Inflammatory macrophage (primary cell): ENCODE results near the gene CEBPZOS.

ENCODE experiments used
- DNase-seq, 2 donors: peaks; one replicate each; pipeline ENCODE4 v3.0.0-alpha.2; 2020 to 2022

Gene CEBPZOS

DNA sequence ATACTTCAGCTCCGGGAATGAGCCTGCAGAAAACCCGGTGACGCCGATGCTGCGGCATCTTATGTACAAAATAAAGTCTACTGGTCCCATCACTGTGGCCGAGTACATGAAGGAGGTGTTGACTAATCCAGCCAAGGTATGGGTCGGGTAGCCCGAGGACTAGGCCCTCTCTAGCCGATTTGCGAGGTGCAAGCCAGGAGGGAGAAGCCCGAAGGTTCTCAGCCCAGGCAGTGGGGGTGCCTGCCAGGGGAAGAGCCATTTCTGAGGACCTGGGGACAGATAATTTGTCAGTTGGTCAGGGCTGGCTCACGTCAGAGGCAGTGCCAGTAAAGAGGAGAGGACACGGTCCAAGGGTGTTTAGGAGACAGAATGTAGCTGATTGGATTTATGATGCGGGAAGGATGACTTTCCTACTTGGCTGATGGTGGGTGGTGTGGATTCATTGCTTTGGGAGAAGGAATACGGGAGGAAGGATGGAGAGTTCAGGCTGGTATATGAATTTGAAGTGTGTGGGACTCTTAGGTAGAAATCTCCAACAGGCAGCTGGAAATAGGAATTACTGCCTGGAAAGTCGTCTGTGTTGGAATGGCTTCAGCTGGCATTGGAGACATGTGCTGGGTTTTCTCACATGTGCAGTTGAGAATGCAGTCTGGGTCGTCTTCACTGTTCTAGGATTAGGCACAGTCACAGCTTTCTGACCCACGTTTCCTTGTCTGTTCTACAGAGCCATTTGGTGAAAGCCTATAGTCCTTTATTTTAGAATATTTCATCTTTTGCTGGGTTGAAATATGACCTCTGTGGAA is 36.0 kb downstream of the CEBPZOS start:
- DNase-seq = no peak

DNA sequence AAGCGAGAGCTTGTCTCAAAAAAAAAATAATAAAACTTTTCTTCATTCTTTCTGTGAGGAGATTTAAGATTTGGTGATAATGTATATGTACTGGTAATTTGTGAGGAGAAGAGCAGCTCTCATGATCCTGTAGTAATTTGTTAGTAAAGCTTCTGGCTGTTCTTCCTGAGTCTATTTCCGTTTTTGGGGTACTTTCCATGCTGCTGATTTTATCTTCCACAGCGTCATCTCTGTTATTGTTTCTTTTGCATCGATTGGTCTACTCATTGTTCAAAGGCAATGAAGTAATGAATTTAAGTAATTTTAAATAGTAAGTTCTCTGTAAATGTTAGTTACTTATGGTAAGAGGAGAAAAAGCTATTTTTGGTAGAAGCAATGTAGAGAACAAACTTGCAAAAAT is 47.1 kb downstream of the CEBPZOS start:
- no peak for DNase-seq

DNA sequence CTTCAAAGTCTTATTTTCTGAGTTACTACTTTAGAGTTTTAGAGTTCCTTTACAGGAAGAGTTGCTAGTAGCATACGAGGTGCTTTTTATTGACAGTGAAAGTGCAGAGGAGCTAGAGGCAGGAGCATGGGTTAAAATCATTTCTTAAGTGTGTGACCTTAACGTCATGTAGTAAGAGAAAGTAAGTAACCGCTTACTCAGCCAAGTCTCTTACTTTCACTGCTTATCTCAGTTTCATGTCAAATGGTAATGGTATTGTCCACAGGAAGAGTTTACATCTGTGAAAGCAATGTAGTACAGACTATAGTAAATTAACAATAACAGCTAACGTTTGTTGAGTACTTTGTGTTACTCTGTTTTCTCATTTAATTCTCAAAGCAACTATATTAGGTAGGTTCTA is 47.7 kb downstream of the CEBPZOS start:
- no peak for DNase-seq

DNA sequence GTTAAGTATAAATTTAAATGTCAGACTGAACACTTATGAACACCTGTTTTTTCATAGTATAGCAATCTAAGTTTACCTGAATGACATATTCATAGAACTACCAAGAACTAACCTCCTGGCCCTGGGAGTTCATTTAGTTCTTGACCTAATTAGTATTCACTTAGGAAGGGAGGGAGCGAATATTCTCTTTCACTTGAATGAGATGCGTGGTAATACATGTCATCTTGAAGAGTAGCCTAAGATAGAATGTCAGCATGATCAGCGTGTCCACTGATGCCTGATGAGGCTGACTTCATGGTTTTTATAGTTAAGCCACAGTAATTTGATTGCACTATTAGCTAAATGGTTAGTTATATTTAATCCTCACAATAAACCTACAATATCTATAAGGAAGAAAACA is 48.5 kb downstream of the CEBPZOS start:
- DNase-seq = no peak

DNA sequence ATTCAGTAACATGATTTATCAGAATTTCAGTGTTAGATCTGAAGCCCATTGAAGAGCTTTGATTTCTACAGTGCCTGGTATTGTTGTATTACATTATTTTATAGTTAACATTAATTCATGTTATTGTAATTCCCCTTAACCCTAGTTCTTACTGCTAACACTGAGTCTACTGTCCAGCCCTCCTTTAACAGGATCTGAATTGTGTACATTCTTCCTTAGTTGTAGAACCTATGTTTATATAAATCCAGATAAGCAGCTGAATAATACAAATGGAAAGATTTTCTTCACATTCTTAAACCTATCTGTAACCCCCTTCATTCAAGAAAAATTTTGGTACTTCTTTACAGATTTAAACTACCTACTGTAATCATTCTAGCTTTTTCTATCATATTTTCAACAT is 49.9 kb downstream of the CEBPZOS start:
- no peak for DNase-seq

GRCh38 chr2:37250869-37251740 is 54.8 kb downstream of the CEBPZOS start:
- DNase-seq = no peak
